Ishikawa (cell line): ENCODE measurements around the gene CNN2.

Source experiments
- CEBPB ChIP-seq: IDR thresholded peaks from 2 replicates; pipeline ENCODE4 v1.6.1; 2012
- CREB1 ChIP-seq: IDR thresholded peaks from 2 replicates; pipeline ENCODE4 v1.6.1; 2012; ENCODE audit warnings: low read depth
- EGR1 ChIP-seq: IDR thresholded peaks from 2 replicates; pipeline ENCODE4 v1.6.1; 2012
- EP300 ChIP-seq: IDR thresholded peaks from 2 replicates; pipeline ENCODE4 v1.6.1; 2012; ENCODE audit warnings: borderline replicate concordance
- FOXM1 ChIP-seq: IDR thresholded peaks from 2 replicates; pipeline ENCODE4 v1.6.1; 2012; ENCODE audit warnings: low read depth, borderline replicate concordance
- NFIC ChIP-seq: IDR thresholded peaks from 2 replicates; pipeline ENCODE4 v1.6.1; 2012
- RAD21 ChIP-seq: IDR thresholded peaks from 2 replicates; pipeline ENCODE4 v1.6.1; 2012; ENCODE audit warnings: low read depth
- TAF1 ChIP-seq: IDR thresholded peaks from 2 replicates; pipeline ENCODE4 v1.6.1; 2012; ENCODE audit warnings: low read depth, mild to moderate bottlenecking
- TCF12 ChIP-seq: IDR thresholded peaks from 2 replicates; pipeline ENCODE4 v1.6.1; 2012; ENCODE audit warnings: low read depth
- TEAD4 ChIP-seq: IDR thresholded peaks from 2 replicates; pipeline ENCODE4 v1.6.1; 2012
- USF1 ChIP-seq: IDR thresholded peaks from 2 replicates; pipeline ENCODE4 v1.6.1; 2012
- YY1 ChIP-seq: IDR thresholded peaks from 2 replicates; pipeline ENCODE4 v1.6.1; 2012; ENCODE audit warnings: low read depth
- ZBTB7A ChIP-seq: IDR thresholded peaks from 2 replicates; pipeline ENCODE4 v1.6.1; 2012; ENCODE audit warnings: low read depth
- TF ChIP-seq, protein P1 (sequence below): IDR thresholded peaks from 2 replicates; pipeline ENCODE4 v1.6.1; 2012; ENCODE audit warnings: low read depth, mild to moderate bottlenecking
- TF ChIP-seq, protein P2 (sequence below): IDR thresholded peaks from 2 replicates; pipeline ENCODE4 v1.6.1; 2012

Gene CNN2

DNA sequence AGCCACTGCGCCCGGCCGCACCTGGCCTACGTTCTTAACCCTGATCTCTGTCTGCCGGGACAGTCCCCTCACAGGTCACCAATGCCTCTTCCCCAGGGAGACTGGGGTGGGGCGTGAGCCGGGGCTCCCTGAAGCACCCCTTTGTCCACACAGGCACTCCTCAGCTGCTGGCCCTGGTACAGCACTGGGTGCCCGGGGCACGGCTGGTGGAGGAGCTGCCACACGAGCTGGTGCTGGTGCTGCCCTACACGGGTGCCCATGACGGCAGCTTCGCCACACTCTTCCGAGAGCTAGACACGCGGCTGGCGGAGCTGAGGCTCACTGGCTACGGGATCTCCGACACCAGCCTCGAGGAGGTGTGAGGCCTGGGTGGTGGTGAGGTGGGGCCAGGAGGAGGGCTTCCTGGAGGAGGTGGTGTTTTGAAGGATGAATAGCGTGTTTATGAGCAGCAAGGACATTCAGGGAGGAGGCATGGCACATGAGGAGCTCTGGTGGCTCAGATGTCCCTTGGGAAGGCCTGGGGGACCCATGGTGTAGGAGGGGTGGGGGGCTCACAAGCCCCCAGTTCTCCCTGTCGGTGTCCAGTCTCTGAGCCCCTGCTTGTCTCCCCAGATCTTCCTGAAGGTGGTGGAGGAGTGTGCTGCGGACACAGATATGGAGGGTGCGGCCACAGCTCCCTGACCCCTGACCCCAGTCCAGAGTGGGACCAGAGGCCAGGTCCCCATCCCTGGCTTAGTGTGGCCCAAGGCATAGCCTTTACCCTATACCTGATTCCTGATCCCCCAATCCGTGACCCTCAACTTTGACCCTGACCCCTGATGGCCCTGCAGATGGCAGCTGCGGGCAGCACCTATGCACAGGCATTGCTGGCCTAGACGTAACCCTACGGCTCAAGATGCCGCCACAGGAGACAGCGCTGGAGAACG is 27.0 kb downstream of the CNN2 start:
- TF ChIP-seq USF1 = no peak

DNA sequence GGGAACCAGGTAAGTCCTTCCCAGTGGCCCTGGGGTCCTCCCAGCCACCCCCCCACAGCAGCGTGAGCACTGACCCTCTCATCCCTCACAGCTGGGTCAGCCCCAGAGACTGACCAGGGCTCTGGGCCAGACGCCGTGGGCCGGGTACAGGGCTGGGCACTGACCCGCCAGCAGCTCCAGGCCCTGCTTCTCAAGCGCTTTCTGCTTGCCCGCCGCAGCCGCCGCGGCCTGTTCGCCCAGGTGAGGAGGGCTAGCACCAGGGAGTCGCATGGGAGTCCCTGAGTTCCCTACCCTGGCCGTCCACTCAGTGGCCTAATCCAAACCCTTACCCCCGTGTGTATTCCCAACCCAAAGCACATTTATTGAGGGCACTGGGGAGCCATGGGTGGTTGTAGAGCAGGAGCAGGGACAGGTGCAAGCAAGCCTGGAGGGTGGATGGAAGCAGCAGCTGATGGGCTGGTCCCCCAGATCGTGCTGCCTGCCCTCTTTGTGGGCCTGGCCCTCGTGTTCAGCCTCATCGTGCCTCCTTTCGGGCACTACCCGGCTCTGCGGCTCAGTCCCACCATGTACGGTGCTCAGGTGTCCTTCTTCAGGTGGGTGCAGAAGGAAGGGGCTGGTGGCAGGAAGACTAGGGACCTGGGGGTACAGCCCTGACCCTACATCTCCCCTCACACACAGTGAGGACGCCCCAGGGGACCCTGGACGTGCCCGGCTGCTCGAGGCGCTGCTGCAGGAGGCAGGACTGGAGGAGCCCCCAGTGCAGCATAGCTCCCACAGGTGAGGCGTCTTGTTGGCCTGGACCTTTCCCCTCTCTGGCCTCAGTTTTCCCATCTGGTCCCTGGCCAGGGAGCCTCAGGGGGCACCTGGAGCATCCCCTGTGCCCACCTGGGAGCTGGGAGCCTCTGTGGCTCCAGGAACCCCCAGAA is 28.0 kb downstream of the CNN2 start:
- TF ChIP-seq EP300 (no peak), TAF1 (no peak), YY1 (no peak), USF1 (no peak), EGR1 (no peak), CEBPB (no peak), FOXM1 (no peak), TCF12 (no peak), ZBTB7A (no peak), CREB1 (no peak), NFIC (no peak)
- TF ChIP-seq, protein P1, sequence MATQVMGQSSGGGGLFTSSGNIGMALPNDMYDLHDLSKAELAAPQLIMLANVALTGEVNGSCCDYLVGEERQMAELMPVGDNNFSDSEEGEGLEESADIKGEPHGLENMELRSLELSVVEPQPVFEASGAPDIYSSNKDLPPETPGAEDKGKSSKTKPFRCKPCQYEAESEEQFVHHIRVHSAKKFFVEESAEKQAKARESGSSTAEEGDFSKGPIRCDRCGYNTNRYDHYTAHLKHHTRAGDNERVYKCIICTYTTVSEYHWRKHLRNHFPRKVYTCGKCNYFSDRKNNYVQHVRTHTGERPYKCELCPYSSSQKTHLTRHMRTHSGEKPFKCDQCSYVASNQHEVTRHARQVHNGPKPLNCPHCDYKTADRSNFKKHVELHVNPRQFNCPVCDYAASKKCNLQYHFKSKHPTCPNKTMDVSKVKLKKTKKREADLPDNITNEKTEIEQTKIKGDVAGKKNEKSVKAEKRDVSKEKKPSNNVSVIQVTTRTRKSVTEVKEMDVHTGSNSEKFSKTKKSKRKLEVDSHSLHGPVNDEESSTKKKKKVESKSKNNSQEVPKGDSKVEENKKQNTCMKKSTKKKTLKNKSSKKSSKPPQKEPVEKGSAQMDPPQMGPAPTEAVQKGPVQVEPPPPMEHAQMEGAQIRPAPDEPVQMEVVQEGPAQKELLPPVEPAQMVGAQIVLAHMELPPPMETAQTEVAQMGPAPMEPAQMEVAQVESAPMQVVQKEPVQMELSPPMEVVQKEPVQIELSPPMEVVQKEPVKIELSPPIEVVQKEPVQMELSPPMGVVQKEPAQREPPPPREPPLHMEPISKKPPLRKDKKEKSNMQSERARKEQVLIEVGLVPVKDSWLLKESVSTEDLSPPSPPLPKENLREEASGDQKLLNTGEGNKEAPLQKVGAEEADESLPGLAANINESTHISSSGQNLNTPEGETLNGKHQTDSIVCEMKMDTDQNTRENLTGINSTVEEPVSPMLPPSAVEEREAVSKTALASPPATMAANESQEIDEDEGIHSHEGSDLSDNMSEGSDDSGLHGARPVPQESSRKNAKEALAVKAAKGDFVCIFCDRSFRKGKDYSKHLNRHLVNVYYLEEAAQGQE = no peak

DNA sequence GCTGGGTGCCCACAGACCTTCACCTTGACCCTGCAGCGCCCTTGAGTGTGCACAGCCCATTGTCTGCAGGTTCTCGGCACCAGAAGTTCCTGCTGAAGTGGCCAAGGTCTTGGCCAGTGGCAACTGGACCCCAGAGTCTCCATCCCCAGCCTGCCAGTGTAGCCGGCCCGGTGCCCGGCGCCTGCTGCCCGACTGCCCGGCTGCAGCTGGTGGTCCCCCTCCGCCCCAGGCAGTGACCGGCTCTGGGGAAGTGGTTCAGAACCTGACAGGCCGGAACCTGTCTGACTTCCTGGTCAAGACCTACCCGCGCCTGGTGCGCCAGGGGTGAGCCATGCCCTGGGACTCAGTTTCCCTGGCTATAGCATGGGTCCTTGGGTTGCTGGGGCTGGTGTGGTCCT is 28.6 kb downstream of the CNN2 start:
- TF ChIP-seq, protein P1 = no peak
- TF ChIP-seq NFIC (no peak), CREB1 (no peak), RAD21 (no peak), USF1 (no peak), TEAD4 (no peak), EGR1 (no peak), CEBPB (no peak), ZBTB7A (no peak), TCF12 (no peak), EP300 (no peak), TAF1 (no peak), FOXM1 (no peak), YY1 (no peak)
- TF ChIP-seq, protein P2, sequence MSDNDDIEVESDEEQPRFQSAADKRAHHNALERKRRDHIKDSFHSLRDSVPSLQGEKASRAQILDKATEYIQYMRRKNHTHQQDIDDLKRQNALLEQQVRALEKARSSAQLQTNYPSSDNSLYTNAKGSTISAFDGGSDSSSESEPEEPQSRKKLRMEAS = no peak

DNA sequence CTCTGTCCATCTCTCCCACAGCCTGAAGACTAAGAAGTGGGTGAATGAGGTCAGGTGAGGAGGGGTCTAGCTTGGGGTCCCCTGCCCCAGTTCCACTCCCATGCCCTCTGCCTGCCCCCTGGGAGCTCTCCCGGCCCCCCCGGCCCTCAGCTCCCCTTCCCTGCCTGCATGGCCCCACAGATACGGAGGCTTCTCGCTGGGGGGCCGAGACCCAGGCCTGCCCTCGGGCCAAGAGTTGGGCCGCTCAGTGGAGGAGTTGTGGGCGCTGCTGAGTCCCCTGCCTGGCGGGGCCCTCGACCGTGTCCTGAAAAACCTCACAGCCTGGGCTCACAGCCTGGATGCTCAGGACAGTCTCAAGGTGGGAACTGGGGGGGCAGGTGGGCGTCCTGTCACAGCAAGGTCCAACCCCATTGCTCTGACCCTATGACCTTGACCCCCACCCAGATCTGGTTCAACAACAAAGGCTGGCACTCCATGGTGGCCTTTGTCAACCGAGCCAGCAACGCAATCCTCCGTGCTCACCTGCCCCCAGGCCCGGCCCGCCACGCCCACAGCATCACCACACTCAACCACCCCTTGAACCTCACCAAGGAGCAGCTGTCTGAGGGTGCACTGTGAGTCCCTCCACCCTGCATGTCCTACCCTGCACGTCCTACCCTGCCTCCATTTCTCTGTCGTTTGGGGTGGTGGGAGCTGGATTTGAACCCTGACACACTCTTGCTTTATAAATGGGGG is 29.6 kb downstream of the CNN2 start:
- TF ChIP-seq YY1 (no peak), USF1 (no peak)
